Neutrophil (primary cell): ENCODE results near the gene ULBP1.
"Not testable (repeated sequence)": the region's sequence is repeated elsewhere in the genome, so short reads cannot be mapped to it uniquely, and the experiment has no call there.

Experiments
- H3K27ac ChIP-seq: fragments of 200-600 bp; sonication (generic); 2 replicates; pipeline ENCODE4 v1.5.1; 2016; ENCODE audit warnings: mild to moderate bottlenecking, moderate library complexity
- H3K27me3 ChIP-seq: fragments of 200-600 bp; sonication (generic); 2 replicates; pipeline ENCODE4 v1.6.0; 2016; ENCODE audit warnings: mild to moderate bottlenecking
- H3K36me3 ChIP-seq: fragments of 200-600 bp; sonication (generic); 2 replicates; pipeline ENCODE4 v1.5.1; 2017
- H3K4me1 ChIP-seq, 2 experiments: fragments of 200-600 bp in 1 of 2; sonication (generic) in 1 of 2; 1 replicate in 1 of 2; 2 replicates in 1 of 2; pipeline versions ENCODE4 v1.5.1 to v1.6.1; 2013 to 2016; ENCODE audit warnings: low read depth in 1 of 2, low read length in 1 of 2, mild to moderate bottlenecking in 1 of 2, moderate library complexity in 1 of 2; ENCODE audit not compliant: control insufficient read depth in 1 of 2, insufficient read depth in 1 of 2
- H3K4me3 ChIP-seq, 2 experiments: fragments of 200-600 bp in 1 of 2; sonication (generic) in 1 of 2; 1 replicate in 1 of 2; 2 replicates in 1 of 2; pipeline ENCODE4 v1.5.1; 2013 to 2016; ENCODE audit warnings: low read depth in 1 of 2, low read length in 1 of 2, mild to moderate bottlenecking in 1 of 2, moderate library complexity in 1 of 2
- H3K9me3 ChIP-seq: fragments of 200-600 bp; sonication (generic); 2 replicates; pipeline ENCODE4 v1.5.1; 2016
- TF ChIP-seq, protein P1 (sequence below): fragments of 200-600 bp; sonication (generic); IDR thresholded peaks from 2 replicates; pipeline ENCODE4 v1.5.1; 2016; ENCODE audit warnings: antibody characterized with exemption

Gene ULBP1

DNA sequence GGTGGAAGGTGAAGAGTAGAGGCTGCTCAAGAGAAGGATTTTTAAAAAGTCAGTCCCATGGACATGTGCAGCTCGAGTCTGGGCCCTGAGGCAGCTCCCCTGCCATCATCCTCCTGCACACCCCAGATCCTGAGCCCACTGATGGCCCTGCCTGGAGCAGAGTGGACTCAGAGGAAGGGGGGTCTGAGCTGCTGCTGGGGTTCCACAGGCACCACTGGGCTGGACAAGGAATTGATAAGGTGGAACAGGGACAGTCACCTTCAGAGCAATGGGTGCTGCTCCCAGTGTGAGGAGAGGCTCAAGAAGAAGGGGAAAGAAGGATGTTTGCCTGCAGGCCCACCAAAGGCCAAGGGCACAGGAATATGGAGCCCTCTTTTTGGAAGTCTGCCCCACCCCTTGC is 15.7 kb upstream of the ULBP1 start:
- H3K4me3 ChIP-seq = no peak overlapping the region
- peaks cover 82% of the 10 kb centered on the region for H3K27me3 ChIP-seq
- TF ChIP-seq, protein P1, sequence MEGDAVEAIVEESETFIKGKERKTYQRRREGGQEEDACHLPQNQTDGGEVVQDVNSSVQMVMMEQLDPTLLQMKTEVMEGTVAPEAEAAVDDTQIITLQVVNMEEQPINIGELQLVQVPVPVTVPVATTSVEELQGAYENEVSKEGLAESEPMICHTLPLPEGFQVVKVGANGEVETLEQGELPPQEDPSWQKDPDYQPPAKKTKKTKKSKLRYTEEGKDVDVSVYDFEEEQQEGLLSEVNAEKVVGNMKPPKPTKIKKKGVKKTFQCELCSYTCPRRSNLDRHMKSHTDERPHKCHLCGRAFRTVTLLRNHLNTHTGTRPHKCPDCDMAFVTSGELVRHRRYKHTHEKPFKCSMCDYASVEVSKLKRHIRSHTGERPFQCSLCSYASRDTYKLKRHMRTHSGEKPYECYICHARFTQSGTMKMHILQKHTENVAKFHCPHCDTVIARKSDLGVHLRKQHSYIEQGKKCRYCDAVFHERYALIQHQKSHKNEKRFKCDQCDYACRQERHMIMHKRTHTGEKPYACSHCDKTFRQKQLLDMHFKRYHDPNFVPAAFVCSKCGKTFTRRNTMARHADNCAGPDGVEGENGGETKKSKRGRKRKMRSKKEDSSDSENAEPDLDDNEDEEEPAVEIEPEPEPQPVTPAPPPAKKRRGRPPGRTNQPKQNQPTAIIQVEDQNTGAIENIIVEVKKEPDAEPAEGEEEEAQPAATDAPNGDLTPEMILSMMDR = no peak
- no peak overlapping the region for H3K27ac ChIP-seq
- H3K36me3 ChIP-seq = no peaks in the 10 kb centered on the region
- no peaks in the 10 kb centered on the region for H3K4me1 ChIP-seq
- no peaks in the 10 kb centered on the region for H3K9me3 ChIP-seq

DNA sequence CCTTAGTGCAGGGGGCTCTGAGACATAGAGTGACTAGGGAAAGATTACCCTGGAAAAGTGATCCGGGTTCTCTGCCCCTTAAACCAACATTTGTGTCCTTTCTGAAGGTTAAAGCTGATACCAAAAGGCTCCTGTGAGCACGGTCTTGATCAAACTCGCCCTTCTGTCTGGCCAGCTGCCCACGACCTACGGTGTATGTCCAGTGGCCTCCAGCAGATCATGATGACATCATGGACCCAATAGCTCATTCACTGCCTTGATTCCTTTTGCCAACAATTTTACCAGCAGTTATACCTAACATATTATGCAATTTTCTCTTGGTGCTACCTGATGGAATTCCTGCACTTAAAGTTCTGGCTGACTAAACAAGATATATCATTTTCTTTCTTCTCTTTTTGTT is 15.1 kb upstream of the ULBP1 start:
- TF ChIP-seq, protein P1 = no peak
- Histone ChIP-seq H3K27ac (no peak overlapping the region), H3K9me3 (no peaks in the 10 kb centered on the region), H3K36me3 (no peaks in the 10 kb centered on the region), H3K4me1 (no peaks in the 10 kb centered on the region), H3K4me3 (no peak overlapping the region), H3K27me3 (peaks cover 82% of the 10 kb centered on the region)

- no peaks in the 10 kb centered on the region for H3K4me1 ChIP-seq
- no peak overlapping the region for H3K27ac ChIP-seq
- no peaks in the 10 kb centered on the region for H3K36me3 ChIP-seq
- peaks cover 93% of the 10 kb centered on the region for H3K27me3 ChIP-seq
- H3K9me3 ChIP-seq = no peaks in the 10 kb centered on the region
- no peak overlapping the region for H3K4me3 ChIP-seq
- TF ChIP-seq, protein P1 = no peak
These were observed 13.3 kb upstream of the ULBP1 start for GRCh38 chr6:149950423-149950822.

DNA sequence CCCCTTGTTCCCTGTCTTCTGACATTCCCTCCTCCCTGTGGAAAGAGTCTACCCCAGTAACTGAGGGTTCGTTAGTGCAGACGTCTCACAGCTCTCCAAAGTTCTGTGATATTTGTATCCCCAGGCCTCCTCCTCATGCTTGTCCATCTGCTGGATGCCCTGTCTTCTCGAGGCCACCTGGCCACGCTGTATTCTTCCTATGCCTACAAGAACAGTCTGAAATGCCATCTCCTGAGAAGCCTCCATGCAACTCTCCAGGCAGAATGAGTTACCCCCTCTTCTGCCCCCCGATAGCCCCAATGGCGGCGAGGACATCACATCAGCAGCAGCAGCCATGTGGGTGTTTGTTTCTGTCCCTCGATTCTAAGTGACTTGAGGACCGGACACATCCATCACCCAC is 12.6 kb upstream of the ULBP1 start:
- H3K27ac ChIP-seq = no peak overlapping the region
- TF ChIP-seq, protein P1 = no peak

DNA sequence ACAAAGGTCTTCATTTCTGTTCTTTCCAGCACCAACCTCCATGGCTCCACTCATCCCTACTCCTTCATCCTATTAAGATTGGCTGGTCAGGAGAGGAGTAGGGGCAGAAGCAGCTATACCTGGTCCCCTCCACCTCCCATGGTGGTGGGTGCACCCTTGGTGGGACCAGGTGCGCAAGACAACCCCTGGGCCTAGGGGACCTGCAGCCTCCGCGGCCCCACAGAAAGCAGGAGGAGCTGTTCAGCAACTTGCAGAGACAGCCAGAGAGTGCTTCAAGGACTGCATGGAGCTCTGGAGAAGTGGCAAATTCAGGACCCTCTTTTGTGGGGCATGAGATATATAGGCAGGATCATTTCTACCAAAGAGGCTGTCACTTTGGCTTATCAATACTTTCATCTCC is 12.1 kb upstream of the ULBP1 start:
- Histone ChIP-seq H3K4me3 (no peak overlapping the region), H3K4me1 (no peaks in the 10 kb centered on the region), H3K27me3 (peaks cover 96% of the 10 kb centered on the region), H3K9me3 (no peaks in the 10 kb centered on the region), H3K36me3 (no peaks in the 10 kb centered on the region), H3K27ac (no peak overlapping the region)
- TF ChIP-seq, protein P1 = no peak

More for the DNA sequence above, 12.6 kb upstream of the ULBP1 start:
- H3K4me1 ChIP-seq = no peaks in the 10 kb centered on the region
- no peaks in the 10 kb centered on the region for H3K9me3 ChIP-seq
- peaks cover 96% of the 10 kb centered on the region for H3K27me3 ChIP-seq
- H3K4me3 ChIP-seq = no peak overlapping the region
- H3K36me3 ChIP-seq = no peaks in the 10 kb centered on the region

GRCh38 chr6:149953390-149953789 is 10.4 kb upstream of the ULBP1 start:
- not testable (repeated sequence) for H3K27ac ChIP-seq, H3K36me3 ChIP-seq, H3K9me3 ChIP-seq, H3K4me1 ChIP-seq, H3K4me3 ChIP-seq
- H3K27me3 ChIP-seq = peaks cover 100% of the 10 kb centered on the region

- H3K4me1 ChIP-seq, H3K27ac ChIP-seq, H3K4me3 ChIP-seq, H3K9me3 ChIP-seq, H3K36me3 ChIP-seq: not testable (repeated sequence)
- peaks cover 98% of the 10 kb centered on the region for H3K27me3 ChIP-seq
These were observed 9.8 kb upstream of the ULBP1 start for GRCh38 chr6:149953934-149954327.

- H3K27me3 ChIP-seq = peaks cover 98% of the 10 kb centered on the region
- H3K4me3 ChIP-seq, H3K9me3 ChIP-seq, H3K4me1 ChIP-seq, H3K36me3 ChIP-seq, H3K27ac ChIP-seq: not testable (repeated sequence)
These were observed 9.3 kb upstream of the ULBP1 start for GRCh38 chr6:149954328-149954983.

- not testable (repeated sequence) for H3K4me3 ChIP-seq, H3K27ac ChIP-seq, H3K4me1 ChIP-seq, H3K36me3 ChIP-seq, H3K9me3 ChIP-seq
- peaks cover 98% of the 10 kb centered on the region for H3K27me3 ChIP-seq
These were observed 8.6 kb upstream of the ULBP1 start for GRCh38 chr6:149954984-149955653.
